ENCODE results near the gene IGF2R.

Gene IGF2R

GRCh38 chr6:160160450-160160849 lies 191.6 kb downstream of the IGF2R start:
- no peak overlapping the region for H3K4me3 ChIP-seq (ENCODE audit: control insufficient read depth, low read depth, low read length)
- DNase-seq (ENCODE audit: low read depth), result no peak
- no peak for TF ChIP-seq CTCF (conservative IDR thresholded peaks at IDR 0.05; ENCODE audit: control insufficient read depth, insufficient read depth, low read depth, low read length)
